NT2/D1 (cell line): ENCODE results near the gene MAML2.

Experiments
- YY1 ChIP-seq: IDR thresholded peaks from 2 replicates; pipeline ENCODE4 v1.6.1; 2011; ENCODE audit not compliant: insufficient read length, insufficient read depth
- ZNF274 ChIP-seq: IDR thresholded peaks from 2 replicates; pipeline ENCODE4 v1.6.1; 2011; ENCODE audit warnings: mild to moderate bottlenecking, low read depth, low read length

- no peak for TF ChIP-seq YY1
- no peak for TF ChIP-seq ZNF274
Observed at GRCh38 chr11:96106645-96107044, 236.3 kb downstream of the MAML2 start.
